GM21717 (cell line): ENCODE data around the gene HEXIM2.

Experiments
- ATAC-seq: cut with Tn5 transposase; IDR thresholded peaks from one replicate; pipeline ENCODE4 v1.9.1; 2021; ENCODE audit warnings: mild to moderate bottlenecking, moderate library complexity; ENCODE audit not compliant: unreplicated experiment

Gene HEXIM2

DNA sequence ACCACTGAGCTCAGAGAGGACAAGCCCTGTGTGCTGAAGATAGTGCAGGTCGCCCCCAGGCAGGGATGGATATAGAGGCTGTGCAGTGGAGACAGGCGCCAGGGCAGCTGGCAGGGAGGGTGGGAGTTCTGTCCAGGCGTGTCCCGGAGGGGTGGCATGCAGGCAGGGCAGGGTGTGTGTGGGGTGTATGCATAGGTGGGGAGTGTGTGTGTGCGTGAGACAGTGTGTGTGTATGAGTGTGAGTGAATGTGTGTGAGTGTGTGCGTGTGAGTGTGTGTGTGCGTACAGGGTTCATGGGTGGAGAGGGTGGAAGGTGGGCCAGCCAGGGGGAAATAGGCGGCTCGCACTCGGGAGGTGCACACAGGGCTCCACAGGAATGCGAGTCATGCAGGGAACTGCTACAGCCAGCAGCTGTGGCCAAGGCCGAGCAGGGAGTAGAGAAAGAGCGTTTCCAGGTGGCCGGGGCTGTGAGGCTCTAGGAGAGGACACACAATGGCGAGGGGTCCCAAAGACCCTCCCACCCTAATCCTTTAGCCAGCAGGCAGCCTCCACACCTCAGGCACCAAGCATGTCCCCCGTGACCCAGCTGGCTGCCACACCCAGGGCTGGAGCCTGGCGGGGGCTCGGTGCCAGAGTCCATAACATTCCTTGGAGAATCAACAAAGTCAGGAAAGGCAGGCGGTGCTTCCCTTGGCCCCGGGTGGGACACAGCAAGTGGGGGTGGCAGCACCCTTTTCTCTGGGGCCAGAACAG lies 34.0 kb upstream of the HEXIM2 start:
- ATAC-seq, result no peak

DNA sequence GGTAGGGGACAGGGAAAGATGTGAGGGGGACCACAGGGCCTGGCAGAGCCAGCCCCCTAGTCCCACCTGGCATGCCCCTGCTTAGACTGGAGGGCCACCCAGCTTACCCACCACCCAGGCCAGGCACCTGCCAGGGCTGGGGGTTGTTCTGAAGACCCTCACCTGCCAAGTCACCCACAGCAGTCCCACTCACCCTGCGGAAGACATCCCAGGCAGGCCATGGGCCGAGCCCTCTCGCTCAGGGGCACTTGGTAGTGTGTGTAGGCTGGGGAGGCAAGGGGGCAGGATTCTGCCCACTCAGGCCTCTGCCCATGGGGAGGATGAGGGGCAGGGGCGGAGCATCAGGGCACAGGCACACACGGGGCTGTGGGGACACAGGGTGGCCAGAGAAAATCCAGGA lies 33.3 kb upstream of the HEXIM2 start:
- no peak for ATAC-seq

- no peak for ATAC-seq
Observed at GRCh38 chr17:45128989-45129388, 32.7 kb upstream of the HEXIM2 start.

GRCh38 chr17:45129426-45129939 lies 32.2 kb upstream of the HEXIM2 start:
- no peak for ATAC-seq

GRCh38 chr17:45129940-45130680 lies 31.6 kb upstream of the HEXIM2 start:
- no peak for ATAC-seq

DNA sequence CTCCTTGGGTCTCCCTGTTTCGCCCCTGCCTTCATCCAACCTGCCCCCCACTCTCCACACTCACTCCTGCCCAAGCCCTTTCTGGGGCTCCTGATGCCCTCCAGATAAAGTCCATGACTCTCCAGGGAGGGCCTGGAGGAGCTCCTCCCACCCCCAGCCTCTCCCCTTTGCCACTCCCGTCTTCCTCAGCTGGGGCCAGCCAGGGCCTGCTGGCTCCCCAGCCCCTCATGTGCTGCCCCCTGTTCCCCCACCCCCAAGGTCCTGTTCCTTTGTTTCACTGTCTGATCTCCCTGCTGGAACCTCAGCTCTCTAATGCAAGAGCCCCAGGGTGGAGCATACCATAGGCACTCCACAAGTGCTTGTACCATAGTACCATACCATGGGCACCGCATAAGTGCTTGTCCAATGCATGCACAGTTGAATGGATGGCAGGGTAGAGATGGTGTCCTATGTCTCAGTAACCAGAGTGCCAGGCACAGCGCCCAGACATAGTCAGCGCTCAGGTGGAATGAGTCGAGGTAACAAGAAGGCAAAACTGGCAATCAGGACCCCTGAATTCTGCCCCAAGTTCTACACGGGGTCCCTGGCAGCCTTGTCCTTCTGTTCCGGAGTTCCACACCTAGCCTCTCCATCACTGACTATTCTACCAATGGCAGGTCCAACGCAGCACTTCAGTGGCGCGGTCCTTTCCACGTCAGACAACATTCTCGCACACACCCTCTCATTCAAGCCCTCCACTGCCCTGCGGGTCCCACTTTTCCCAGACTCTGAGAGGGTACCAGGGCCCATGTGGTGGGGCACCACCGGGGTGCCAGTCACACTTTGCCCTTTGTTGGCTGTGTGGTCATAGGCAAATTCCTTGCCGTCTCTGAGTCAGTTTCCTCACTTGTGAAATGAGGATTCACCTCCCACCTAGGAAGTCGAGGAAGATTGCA lies 30.7 kb upstream of the HEXIM2 start:
- ATAC-seq, result no peak

GRCh38 chr17:45131616-45132319 lies 29.9 kb upstream of the HEXIM2 start:
- no peak for ATAC-seq

DNA sequence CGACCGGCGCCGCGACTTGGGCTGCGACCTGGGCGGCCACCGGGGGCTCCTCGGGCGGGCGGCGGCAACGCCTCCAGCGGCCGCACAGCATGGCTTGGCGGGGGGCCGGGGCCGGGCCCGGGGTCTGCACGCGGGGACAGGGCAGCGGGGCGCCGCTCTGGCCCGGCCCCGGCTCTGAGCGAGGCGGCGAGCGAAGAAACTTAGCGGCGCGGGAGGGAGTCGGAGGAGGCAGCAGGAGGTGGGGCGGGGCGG lies 29.4 kb upstream of the HEXIM2 start, which contains the start of gene PLCD3:
TSS of gene PLCD3 (minus strand) at position 196 of the 252 bp plus-strand sequence. CDS start at position 91, 105 bp downstream.
- no peak for ATAC-seq

GRCh38 chr17:45132572-45133463 lies 28.9 kb upstream of the HEXIM2 start:
- ATAC-seq, result no peak

DNA sequence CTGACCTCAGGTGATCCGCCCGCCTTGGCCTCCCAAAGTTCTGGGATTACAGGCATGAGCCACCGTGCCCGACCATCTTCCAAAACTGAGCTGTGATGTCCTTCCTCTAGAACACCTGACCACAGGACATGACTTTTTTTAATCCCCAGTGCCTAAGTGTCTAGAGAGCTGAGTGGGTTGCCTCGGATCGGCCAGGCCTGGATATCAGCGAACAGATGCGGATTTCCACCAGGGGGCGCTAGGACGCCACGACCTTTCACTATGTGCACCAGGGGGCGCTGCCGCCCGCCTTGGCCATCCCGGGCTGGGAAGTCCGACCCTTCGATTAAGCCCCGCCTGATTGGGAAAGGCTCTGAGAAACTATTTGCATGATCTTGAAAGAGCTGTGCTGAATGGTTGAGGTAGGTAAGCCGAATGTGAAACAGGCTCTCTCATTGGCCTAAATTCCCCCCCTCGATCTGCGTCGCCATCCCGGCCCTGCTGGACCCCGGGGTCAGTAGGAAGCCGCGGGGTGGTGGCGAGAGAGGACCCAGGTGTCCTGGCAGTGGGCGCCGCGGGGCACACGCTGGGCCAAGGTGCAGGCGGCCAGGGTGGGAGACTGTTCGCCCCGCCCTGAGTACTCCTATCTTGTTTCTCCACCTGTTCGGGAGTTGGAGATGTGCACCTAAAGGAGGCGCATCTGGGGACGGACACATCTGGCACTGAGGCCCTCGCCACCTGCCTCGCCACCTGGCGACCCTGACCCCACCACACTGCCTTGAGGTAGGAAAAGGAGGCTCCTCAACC lies 26.3 kb upstream of the HEXIM2 start, which contains the start of gene ACBD4:
TSS of gene ACBD4 (plus strand) at position 496 of the 786 bp plus-strand sequence. CDS start 458 bp downstream, outside the sequence.
- ATAC-seq, result peak; percentile 76

GRCh38 chr17:45135978-45136791 lies 25.5 kb upstream of the HEXIM2 start:
- ATAC-seq, result no peak

- ATAC-seq, result no peak
Observed at GRCh38 chr17:45136846-45137560, 24.7 kb upstream of the HEXIM2 start.

GRCh38 chr17:45137561-45138305 lies 23.9 kb upstream of the HEXIM2 start:
- ATAC-seq, result no peak

DNA sequence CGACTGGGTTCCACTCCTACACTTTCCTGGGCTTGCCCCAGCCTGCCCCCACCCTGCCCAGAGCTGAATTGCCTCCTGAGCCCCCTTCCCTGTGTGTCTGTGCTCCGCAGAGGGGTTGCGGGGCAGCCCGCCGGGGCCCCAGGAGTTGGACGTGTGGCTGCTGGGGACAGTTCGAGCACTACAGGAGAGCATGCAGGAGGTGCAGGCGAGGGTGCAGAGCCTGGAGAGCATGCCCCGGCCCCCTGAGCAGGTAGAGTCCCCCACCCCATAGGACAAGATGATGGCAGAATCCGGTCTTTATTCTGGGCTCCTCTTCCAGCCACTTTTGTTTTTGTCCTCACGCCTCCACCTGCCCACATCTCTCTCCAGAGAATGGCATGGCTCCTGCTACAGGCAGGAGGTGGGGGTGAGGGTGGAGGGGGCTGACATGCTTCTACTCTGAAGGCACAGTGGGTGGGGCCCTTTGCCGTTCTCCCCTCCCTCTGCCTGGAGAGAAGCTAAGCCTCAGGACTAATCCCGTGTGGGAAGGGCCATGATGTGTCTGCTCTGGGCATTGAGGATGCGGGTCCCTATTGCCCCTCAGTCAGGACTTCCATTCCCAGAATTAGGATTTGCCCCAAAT lies 22.7 kb upstream of the HEXIM2 start:
- no peak for ATAC-seq

DNA sequence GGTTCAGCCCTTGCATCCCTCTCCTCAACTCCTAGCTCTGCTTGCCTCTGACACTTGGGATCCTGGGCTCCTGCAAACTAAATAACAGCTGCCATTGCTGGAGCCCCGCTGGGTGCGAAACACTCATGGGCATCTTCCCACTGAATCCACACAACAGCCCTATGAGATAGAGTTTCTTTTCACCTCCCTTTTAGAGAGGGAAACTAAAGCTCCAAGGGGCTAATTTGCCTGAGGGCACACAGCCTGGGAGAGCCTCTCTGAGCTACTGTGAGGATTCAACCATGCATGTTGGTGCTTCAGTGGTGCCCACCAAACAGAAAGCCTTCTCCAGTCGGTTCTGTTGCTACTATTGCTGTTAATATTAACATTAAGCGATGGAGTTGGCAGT lies 22.1 kb upstream of the HEXIM2 start:
- no peak for ATAC-seq

- ATAC-seq, result no peak
Observed at GRCh38 chr17:45143094-45143670, 18.5 kb upstream of the HEXIM2 start.
